ENCODE measurements around the gene MICAL3. TPM values are rescaled to one million over a fixed set of nuclear protein-coding genes. Genes with fewer than 3 reads are reported as not detected.

Gene MICAL3
- polyA plus RNA-seq, 1 of the 3 experiments (the other 2 are of a cell fraction), result 83.1 TPM

- H2AFZ ChIP-seq (ENCODE audit: low read depth), result no peak overlapping the region
- H3F3A ChIP-seq (replicated peaks; ENCODE audit: insufficient read depth), result no peaks in the 10 kb centered on the region
- no peaks in the 10 kb centered on the region for H3K9me3 ChIP-seq
- TF ChIP-seq EZH2phosphoT487 (IDR thresholded peaks at IDR 0.05; ENCODE audit: borderline replicate concordance, low read depth) (no peak), GABPA (IDR thresholded peaks at IDR 0.05; ENCODE audit: low read depth) (no peak)
- no peak for DNase-seq
- no peaks in the 10 kb centered on the region for H3K27me3 ChIP-seq (ENCODE audit: insufficient read depth)
- H3K79me2 ChIP-seq (ENCODE audit: insufficient read depth), result peaks cover 97% of the 10 kb centered on the region
- no peak overlapping the region for H3K4me3 ChIP-seq (ENCODE audit: low read depth in 2 of 2, low read length in 1 of 2)
- peaks cover 0 to 4% of the 10 kb centered on the region in 2 experiments for H3K36me3 ChIP-seq (replicated peaks in 1 of 2; ENCODE audit: control insufficient read depth in 1 of 2, insufficient read depth in 2 of 2, low read length in 1 of 2)
- H4K20me1 ChIP-seq (ENCODE audit: insufficient read depth), result peaks cover 47% of the 10 kb centered on the region
- 82% methylated on average over 4 of the region's 6 CpGs for WGBS (ENCODE audit: low lambda C conversion rate)
- no peaks in the 10 kb centered on the region for H3K9me2 ChIP-seq
- no peak overlapping the region for H3K9ac ChIP-seq
- no peak overlapping the region for H3K4me2 ChIP-seq
- H3K4me1 ChIP-seq (ENCODE audit: control insufficient read depth in 1 of 2, insufficient read depth in 2 of 2, low read depth in 1 of 2, low read length in 1 of 2), result peaks cover 0 to 27% of the 10 kb centered on the region in 2 experiments; a peak in 1 of 4 replicates
- peak overlapping the region in 1 of 2 experiments; percentile 7; a peak in 1 of 4 replicates for H3K27ac ChIP-seq (ENCODE audit: low read depth in 2 of 2, low read length in 1 of 2)
- ChIA-PET POLR2A (no interaction called here), CTCF (interaction anchor here (0.6 to 1.2 kb wide), 3 partner anchors 15 to 134 kb away, joined by 3 to 4 read pairs (median 3); no protein-coding TSS in a partner anchor)
Measured at GRCh38 chr22:17964156-17964555, 60.2 kb downstream of the MICAL3 start.

- Histone ChIP-seq H4K20me1 (ENCODE audit: insufficient read depth) (peaks cover 47% of the 10 kb centered on the region), H3K27ac (ENCODE audit: low read depth in 2 of 2, low read length in 1 of 2) (no peak overlapping the region), H3K4me1 (ENCODE audit: control insufficient read depth in 1 of 2, insufficient read depth in 2 of 2, low read depth in 1 of 2, low read length in 1 of 2) (peaks cover 0 to 27% of the 10 kb centered on the region in 2 experiments; a peak in 1 of 4 replicates), H3F3A (replicated peaks; ENCODE audit: insufficient read depth) (no peaks in the 10 kb centered on the region), H3K4me2 (no peak overlapping the region), H3K9me3 (no peaks in the 10 kb centered on the region), H3K9me2 (no peaks in the 10 kb centered on the region), H3K4me3 (ENCODE audit: low read depth in 2 of 2, low read length in 1 of 2) (no peak overlapping the region), H3K27me3 (ENCODE audit: insufficient read depth) (no peaks in the 10 kb centered on the region), H3K9ac (no peak overlapping the region), H3K36me3 (replicated peaks in 1 of 2; ENCODE audit: control insufficient read depth in 1 of 2, insufficient read depth in 2 of 2, low read length in 1 of 2) (peaks cover 0 to 4% of the 10 kb centered on the region in 2 experiments), H2AFZ (ENCODE audit: low read depth) (no peak overlapping the region), H3K79me2 (ENCODE audit: insufficient read depth) (peaks cover 96% of the 10 kb centered on the region)
- CTCF ChIA-PET, result interaction anchor here (0.6 to 1.4 kb wide), 3 partner anchors 21 to 133 kb away, joined by 3 to 4 read pairs (median 3); no protein-coding TSS in a partner anchor
- TF ChIP-seq USF1 (IDR thresholded peaks at IDR 0.05; ENCODE audit: borderline replicate concordance, low read depth) (no peak), POLR2AphosphoS5 (IDR thresholded peaks at IDR 0.05; ENCODE audit: low read depth, low read length) (no peak), RAD21 (IDR thresholded peaks at IDR 0.05; ENCODE audit: low read length) (no peak), TEAD4 (IDR thresholded peaks at IDR 0.05; ENCODE audit: borderline replicate concordance, insufficient read depth) (no peak), USF2 (IDR thresholded peaks at IDR 0.05; ENCODE audit: borderline replicate concordance, low read depth, low read length) (no peak), GABPA (IDR thresholded peaks at IDR 0.05; ENCODE audit: low read depth) (no peak), RXRA (IDR thresholded peaks at IDR 0.05; ENCODE audit: borderline replicate concordance, low read depth) (no peak), SMC3 (IDR thresholded peaks at IDR 0.05; ENCODE audit: low read depth, low read length) (no peak)
- WGBS (ENCODE audit: low lambda C conversion rate), result 94% methylated on average over 8 of the region's 8 CpGs
- POLR2A ChIA-PET, result no interaction called here
- DNase-seq, result no peak
Measured at GRCh38 chr22:17963015-17963414, 61.3 kb downstream of the MICAL3 start.

- no peak for DNase-seq
- Histone ChIP-seq H3K27me3 (ENCODE audit: insufficient read depth) (no peaks in the 10 kb centered on the region), H4K20me1 (ENCODE audit: insufficient read depth) (peaks cover 48% of the 10 kb centered on the region), H3K9ac (no peak overlapping the region), H3K79me2 (ENCODE audit: insufficient read depth) (peaks cover 91% of the 10 kb centered on the region), H3K4me1 (ENCODE audit: control insufficient read depth in 1 of 2, insufficient read depth in 2 of 2, low read depth in 1 of 2, low read length in 1 of 2) (peaks cover 0 to 27% of the 10 kb centered on the region in 2 experiments; a peak in 1 of 4 replicates), H3F3A (replicated peaks; ENCODE audit: insufficient read depth) (no peaks in the 10 kb centered on the region), H3K9me2 (no peaks in the 10 kb centered on the region), H3K4me2 (no peak overlapping the region), H3K4me3 (ENCODE audit: low read depth in 2 of 2, low read length in 1 of 2) (no peak overlapping the region), H3K27ac (ENCODE audit: low read depth in 2 of 2, low read length in 1 of 2) (no peak overlapping the region), H3K36me3 (replicated peaks in 1 of 2; ENCODE audit: control insufficient read depth in 1 of 2, insufficient read depth in 2 of 2, low read length in 1 of 2) (peaks cover 0 to 4% of the 10 kb centered on the region in 2 experiments), H3K9me3 (no peaks in the 10 kb centered on the region), H2AFZ (ENCODE audit: low read depth) (no peak overlapping the region)
- WGBS (ENCODE audit: low lambda C conversion rate), result over 99% methylated on average over 13 of the region's 13 CpGs
- ChIA-PET CTCF (interaction anchor here (0.8 to 1.4 kb wide), 3 partner anchors 13 to 132 kb away, joined by 3 to 4 read pairs (median 3); no protein-coding TSS in a partner anchor), POLR2A (no interaction called here)
- TF ChIP-seq GATA2 (CRISPR knock-in tag; IDR thresholded peaks at IDR 0.05) (no peak), RAD21 (IDR thresholded peaks at IDR 0.05; ENCODE audit: low read length) (no peak), TCF12 (IDR thresholded peaks at IDR 0.05) (no peak), POLR2AphosphoS5 (IDR thresholded peaks at IDR 0.05; ENCODE audit: low read depth, low read length) (no peak), TEAD4 (IDR thresholded peaks at IDR 0.05; ENCODE audit: borderline replicate concordance, insufficient read depth) (no peak), REST (IDR thresholded peaks at IDR 0.05; ENCODE audit: low read depth, low read length) (no peak), USF2 (IDR thresholded peaks at IDR 0.05; ENCODE audit: borderline replicate concordance, low read depth, low read length) (no peak), YY1 (IDR thresholded peaks at IDR 0.05; ENCODE audit: low read depth) (no peak), EP300 (IDR thresholded peaks at IDR 0.05; ENCODE audit: borderline replicate concordance in 1 of 2, low read depth in 1 of 2, low read length in 1 of 2) (no peak), RXRA (IDR thresholded peaks at IDR 0.05; ENCODE audit: borderline replicate concordance, low read depth) (no peak)
Measured at GRCh38 chr22:17962168-17962567, 62.2 kb downstream of the MICAL3 start.
